HAP-1 (cell line): ENCODE data around the gene HOXC6.

Source experiments
- DNase-seq, 2 experiments: peaks; one replicate each; pipeline ENCODE4 v3.0.0-alpha.2; 2016 to 2020; ENCODE audit warnings: low spot score in 2 of 2
- H3K27me3 ChIP-seq: fragments of 250-450 bp; sonication (Bioruptor Pico); 2 replicates; pipeline ENCODE4 v1.5.1; 2020; ENCODE audit warnings: low read depth, mild to moderate bottlenecking, moderate library complexity
- H3K36me3 ChIP-seq: fragments of 250-450 bp; sonication (Bioruptor Pico); replicated peaks from 2 replicates; pipeline ENCODE4 v1.5.1; 2020; ENCODE audit warnings: mild to moderate bottlenecking
- H3K4me1 ChIP-seq: fragments of 250-450 bp; sonication (Bioruptor Pico); 2 replicates; pipeline ENCODE4 v1.5.1; 2020; ENCODE audit warnings: mild to moderate bottlenecking
- H3K4me3 ChIP-seq: fragments of 250-450 bp; sonication (Bioruptor Pico); 2 replicates; pipeline ENCODE4 v1.5.1; 2020; ENCODE audit warnings: mild to moderate bottlenecking, moderate library complexity
- H3K9me3 ChIP-seq: fragments of 250-450 bp; sonication (Bioruptor Pico); 2 replicates; pipeline ENCODE4 v1.5.1; 2020; ENCODE audit warnings: mild to moderate bottlenecking, moderate library complexity
- in situ Hi-C: fragments of 300-500 bp; cut with MboI; formaldehyde crosslinking; loops from 3 replicates; pipeline ENCODE4 v1.14.3; 2020; ENCODE audit warnings: low sequenced_read_pairs, inconsistent platforms, mixed read lengths

Gene HOXC6

GRCh38 chr12:54055552-54055951, 27.3 kb downstream of the HOXC6 start:
- in situ Hi-C loops, result no loop called here
- no peaks in the 10 kb centered on the region for H3K9me3 ChIP-seq
- peaks cover 58% of the 10 kb centered on the region for H3K27me3 ChIP-seq
- no peak for DNase-seq
- peaks cover 7% of the 10 kb centered on the region for H3K4me1 ChIP-seq
- no peaks in the 10 kb centered on the region for H3K36me3 ChIP-seq
- H3K4me3 ChIP-seq, result no peak overlapping the region

- Histone ChIP-seq H3K4me3 (no peak overlapping the region), H3K27me3 (peaks cover 58% of the 10 kb centered on the region)
- DNase-seq, result no peak
Measured at GRCh38 chr12:54056110-54056509, 27.9 kb downstream of the HOXC6 start.

GRCh38 chr12:54058128-54058768, 30.0 kb downstream of the HOXC6 start:
- peaks cover 56% of the 10 kb centered on the region for H3K27me3 ChIP-seq
- H3K4me1 ChIP-seq, result peaks cover 4% of the 10 kb centered on the region
- no peaks in the 10 kb centered on the region for H3K36me3 ChIP-seq
- DNase-seq, result no peak
- H3K4me3 ChIP-seq, result no peak overlapping the region
- no peaks in the 10 kb centered on the region for H3K9me3 ChIP-seq
- in situ Hi-C loops, result no loop called here

More at GRCh38 chr12:54056110-54056509, 27.9 kb downstream of the HOXC6 start:
- no peaks in the 10 kb centered on the region for H3K9me3 ChIP-seq
- H3K4me1 ChIP-seq, result peaks cover 7% of the 10 kb centered on the region
- in situ Hi-C loops, result no loop called here
- no peaks in the 10 kb centered on the region for H3K36me3 ChIP-seq

- H3K4me1 ChIP-seq, result peaks cover under 1% of the 10 kb centered on the region
- H3K9me3 ChIP-seq, result no peaks in the 10 kb centered on the region
- in situ Hi-C loops, result no loop called here
- H3K4me3 ChIP-seq, result no peak overlapping the region
- peaks cover 56% of the 10 kb centered on the region for H3K27me3 ChIP-seq
- DNase-seq, result no peak
- H3K36me3 ChIP-seq, result no peaks in the 10 kb centered on the region
Measured at GRCh38 chr12:54059668-54060067, 31.4 kb downstream of the HOXC6 start.

- in situ Hi-C loops, result no loop called here
- H3K4me1 ChIP-seq, result no peaks in the 10 kb centered on the region
- H3K4me3 ChIP-seq, result no peak overlapping the region
- no peaks in the 10 kb centered on the region for H3K36me3 ChIP-seq
- peaks cover 63% of the 10 kb centered on the region for H3K27me3 ChIP-seq
- no peaks in the 10 kb centered on the region for H3K9me3 ChIP-seq
- no peak for DNase-seq
Measured at GRCh38 chr12:54060174-54060974, 32.1 kb downstream of the HOXC6 start.

- in situ Hi-C loops, result no loop called here
- Histone ChIP-seq H3K27me3 (peaks cover 71% of the 10 kb centered on the region), H3K9me3 (no peaks in the 10 kb centered on the region), H3K4me1 (no peaks in the 10 kb centered on the region), H3K4me3 (no peak overlapping the region), H3K36me3 (no peaks in the 10 kb centered on the region)
- no peak for DNase-seq
Measured at GRCh38 chr12:54060975-54061778, 32.9 kb downstream of the HOXC6 start.

GRCh38 chr12:54065677-54066076, 37.4 kb downstream of the HOXC6 start:
- no peaks in the 10 kb centered on the region for H3K4me1 ChIP-seq
- no peaks in the 10 kb centered on the region for H3K36me3 ChIP-seq
- H3K9me3 ChIP-seq, result no peaks in the 10 kb centered on the region
- no peak for DNase-seq
- peaks cover 46% of the 10 kb centered on the region for H3K27me3 ChIP-seq
- no peak overlapping the region for H3K4me3 ChIP-seq
- in situ Hi-C loops, result no loop called here

GRCh38 chr12:54066408-54066807, 38.2 kb downstream of the HOXC6 start:
- peaks cover 44% of the 10 kb centered on the region for H3K27me3 ChIP-seq
- H3K36me3 ChIP-seq, result no peaks in the 10 kb centered on the region
- H3K4me1 ChIP-seq, result no peaks in the 10 kb centered on the region
- H3K4me3 ChIP-seq, result no peak overlapping the region
- in situ Hi-C loops, result no loop called here
- H3K9me3 ChIP-seq, result no peaks in the 10 kb centered on the region
- no peak for DNase-seq

- Histone ChIP-seq H3K4me3 (no peak overlapping the region), H3K4me1 (no peaks in the 10 kb centered on the region), H3K9me3 (no peaks in the 10 kb centered on the region), H3K36me3 (no peaks in the 10 kb centered on the region), H3K27me3 (peaks cover 29% of the 10 kb centered on the region)
- no peak for DNase-seq
- in situ Hi-C loops, result no loop called here
Measured at GRCh38 chr12:54068418-54069070, 40.3 kb downstream of the HOXC6 start.

GRCh38 chr12:54071942-54072341, 43.7 kb downstream of the HOXC6 start:
- Histone ChIP-seq H3K4me3 (no peak overlapping the region), H3K9me3 (no peaks in the 10 kb centered on the region), H3K4me1 (no peaks in the 10 kb centered on the region), H3K27me3 (peaks cover 15% of the 10 kb centered on the region; the same call in 1 of the 2 replicates), H3K36me3 (no peaks in the 10 kb centered on the region)
- no peak for DNase-seq
- in situ Hi-C loops, result no loop called here

GRCh38 chr12:54074308-54074707, 46.1 kb downstream of the HOXC6 start:
- no peaks in the 10 kb centered on the region for H3K36me3 ChIP-seq
- in situ Hi-C loops, result no loop called here
- H3K9me3 ChIP-seq, result no peaks in the 10 kb centered on the region
- no peak for DNase-seq
- no peaks in the 10 kb centered on the region for H3K4me1 ChIP-seq
- no peak overlapping the region for H3K4me3 ChIP-seq
- peaks cover 15% of the 10 kb centered on the region; the same call in 1 of the 2 replicates for H3K27me3 ChIP-seq

- H3K27me3 ChIP-seq, result peaks cover 15% of the 10 kb centered on the region; the same call in 1 of the 2 replicates
- no peak overlapping the region for H3K4me3 ChIP-seq
- no peaks in the 10 kb centered on the region for H3K4me1 ChIP-seq
- H3K36me3 ChIP-seq, result no peaks in the 10 kb centered on the region
- in situ Hi-C loops, result no loop called here
- no peaks in the 10 kb centered on the region for H3K9me3 ChIP-seq
- no peak for DNase-seq
Measured at GRCh38 chr12:54075409-54075808, 47.2 kb downstream of the HOXC6 start.

GRCh38 chr12:54075974-54076373, 47.7 kb downstream of the HOXC6 start:
- H3K4me3 ChIP-seq, result no peak overlapping the region
- no peaks in the 10 kb centered on the region for H3K9me3 ChIP-seq
- in situ Hi-C loops, result no loop called here
- no peaks in the 10 kb centered on the region for H3K36me3 ChIP-seq
- DNase-seq, result no peak
- no peaks in the 10 kb centered on the region for H3K4me1 ChIP-seq
- peaks cover 11% of the 10 kb centered on the region; the same call in 1 of the 2 replicates for H3K27me3 ChIP-seq
